ENCODE measurements around the gene TMEFF2. TPM values are rescaled to one million over a fixed set of nuclear protein-coding genes. Genes with fewer than 3 reads are reported as not detected.

Gene TMEFF2
- total RNA-seq, 1 donor from 2014 or later: 0.41 TPM

DNA sequence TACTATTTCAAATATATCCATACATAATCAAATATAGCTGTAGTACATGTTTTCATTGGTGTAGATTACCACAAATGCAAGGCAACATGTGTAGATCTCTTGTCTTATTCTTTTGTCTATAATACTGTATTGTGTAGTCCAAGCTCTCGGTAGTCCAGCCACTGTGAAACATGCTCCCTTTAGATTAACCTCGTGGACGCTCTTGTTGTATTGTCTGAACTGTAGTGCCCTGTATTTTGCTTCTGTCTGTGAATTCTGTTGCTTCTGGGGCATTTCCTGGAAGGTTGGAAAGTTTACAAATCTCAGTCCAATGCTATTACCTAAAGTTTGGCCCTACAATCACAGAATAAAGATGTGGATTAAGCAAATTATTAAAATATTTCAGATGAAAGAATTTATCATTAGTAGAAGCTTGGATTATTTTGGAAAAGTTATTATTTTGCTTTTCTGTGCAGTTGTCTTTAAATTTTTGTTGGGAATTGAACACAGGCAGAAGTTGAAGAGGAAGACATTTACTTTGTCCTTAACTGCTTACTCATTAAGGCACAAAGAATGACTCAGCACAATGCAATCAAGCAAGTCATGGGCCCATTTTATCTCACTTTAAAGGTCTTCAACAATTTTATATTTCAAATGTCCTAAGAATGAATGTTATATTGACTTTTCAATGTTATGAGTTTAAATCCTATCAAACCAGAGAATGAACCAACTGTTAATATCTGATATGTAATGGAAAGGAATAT, 244.4 kb downstream of the TMEFF2 start:
- H3K27me3 Mint-ChIP-seq (ENCODE audit: low read depth, unreplicated experiment): no peaks in the 10 kb centered on the region
- Histone ChIP-seq H3K36me3 (ENCODE audit: insufficient read depth, low read length) (no peaks in the 10 kb centered on the region), H3K9me3 (ENCODE audit: insufficient read depth, low read depth, low read length) (no peaks in the 10 kb centered on the region), H3K27me3 (ENCODE audit: insufficient read depth, low read length) (no peaks in the 10 kb centered on the region), H3K79me2 (ENCODE audit: insufficient read depth, low read length) (no peaks in the 10 kb centered on the region), H3K4me1 (ENCODE audit: insufficient read depth, low read length) (peaks cover 3% of the 10 kb centered on the region), H4K20me1 (ENCODE audit: insufficient read depth, low read length) (no peaks in the 10 kb centered on the region), H3K4me2 (ENCODE audit: low read length) (peak overlapping the region; percentile 12), H3K9ac (ENCODE audit: low read length) (no peak overlapping the region), H3K27ac (ENCODE audit: low read depth, low read length) (peak overlapping the region; percentile 22), H3K4me3 (ENCODE audit: insufficient read depth, low read depth, low read length) (no peak overlapping the region), H2AFZ (ENCODE audit: low read depth, low read length) (peak overlapping the region; percentile 53)
- H3K4me3 Mint-ChIP-seq (ENCODE audit: unreplicated experiment): no peak overlapping the region
- H3K4me1 Mint-ChIP-seq (ENCODE audit: low read depth, unreplicated experiment): peaks cover 8% of the 10 kb centered on the region
- H3K9me3 Mint-ChIP-seq (ENCODE audit: unreplicated experiment): no peaks in the 10 kb centered on the region
- peak overlapping the region; percentile 75 for H3K27ac Mint-ChIP-seq (ENCODE audit: unreplicated experiment)
- DNase-seq (ENCODE audit: low read depth) (peak; percentile 56), FAIRE-seq (peak; percentile 52)
- TF ChIP-seq EZH2 (IDR thresholded peaks at IDR 0.05; ENCODE audit: insufficient read depth, low read length): no peak
- TF ChIP-seq, protein P1, sequence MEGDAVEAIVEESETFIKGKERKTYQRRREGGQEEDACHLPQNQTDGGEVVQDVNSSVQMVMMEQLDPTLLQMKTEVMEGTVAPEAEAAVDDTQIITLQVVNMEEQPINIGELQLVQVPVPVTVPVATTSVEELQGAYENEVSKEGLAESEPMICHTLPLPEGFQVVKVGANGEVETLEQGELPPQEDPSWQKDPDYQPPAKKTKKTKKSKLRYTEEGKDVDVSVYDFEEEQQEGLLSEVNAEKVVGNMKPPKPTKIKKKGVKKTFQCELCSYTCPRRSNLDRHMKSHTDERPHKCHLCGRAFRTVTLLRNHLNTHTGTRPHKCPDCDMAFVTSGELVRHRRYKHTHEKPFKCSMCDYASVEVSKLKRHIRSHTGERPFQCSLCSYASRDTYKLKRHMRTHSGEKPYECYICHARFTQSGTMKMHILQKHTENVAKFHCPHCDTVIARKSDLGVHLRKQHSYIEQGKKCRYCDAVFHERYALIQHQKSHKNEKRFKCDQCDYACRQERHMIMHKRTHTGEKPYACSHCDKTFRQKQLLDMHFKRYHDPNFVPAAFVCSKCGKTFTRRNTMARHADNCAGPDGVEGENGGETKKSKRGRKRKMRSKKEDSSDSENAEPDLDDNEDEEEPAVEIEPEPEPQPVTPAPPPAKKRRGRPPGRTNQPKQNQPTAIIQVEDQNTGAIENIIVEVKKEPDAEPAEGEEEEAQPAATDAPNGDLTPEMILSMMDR (IDR thresholded peaks at IDR 0.05; ENCODE audit: insufficient read depth, low read depth, low read length): no peak
- no peaks in the 10 kb centered on the region for H3K36me3 Mint-ChIP-seq (ENCODE audit: low read depth, unreplicated experiment)

DNA sequence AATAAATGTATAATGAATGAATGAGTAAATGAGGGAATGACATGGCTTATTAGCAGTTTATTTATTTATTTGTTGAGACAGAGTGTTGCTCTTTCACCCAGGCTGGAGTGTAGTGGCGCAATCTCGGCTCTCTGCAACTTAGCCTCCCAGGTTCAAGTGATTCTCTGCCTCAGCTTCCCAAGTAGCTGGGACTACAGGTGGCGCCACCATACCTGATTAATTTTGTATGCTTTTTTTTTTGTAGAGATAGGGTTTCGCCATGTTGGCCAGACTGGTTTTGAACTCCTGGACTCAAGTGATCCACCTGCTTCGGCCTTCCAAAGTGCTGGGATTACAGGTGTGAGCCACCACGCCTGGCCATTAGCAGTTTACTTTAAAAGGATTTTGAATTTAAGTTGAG, 247.5 kb downstream of the TMEFF2 start:
- no peak overlapping the region for H3K4me3 ChIP-seq (ENCODE audit: insufficient read depth, low read depth, low read length)
- no peaks in the 10 kb centered on the region for H3K9me3 ChIP-seq (ENCODE audit: insufficient read depth, low read depth, low read length)
- H3K4me1 ChIP-seq (ENCODE audit: insufficient read depth, low read length): peaks cover 3% of the 10 kb centered on the region
- Mint-ChIP-seq H3K9me3 (ENCODE audit: unreplicated experiment) (no peaks in the 10 kb centered on the region), H3K27ac (ENCODE audit: unreplicated experiment) (no peak overlapping the region), H3K36me3 (ENCODE audit: low read depth, unreplicated experiment) (no peaks in the 10 kb centered on the region), H3K27me3 (ENCODE audit: low read depth, unreplicated experiment) (no peaks in the 10 kb centered on the region), H3K4me3 (ENCODE audit: unreplicated experiment) (no peak overlapping the region), H3K4me1 (ENCODE audit: low read depth, unreplicated experiment) (peaks cover 16% of the 10 kb centered on the region)
- no peak overlapping the region for H2AFZ ChIP-seq (ENCODE audit: low read depth, low read length)
- FAIRE-seq (no peak), DNase-seq (ENCODE audit: low read depth) (no peak)
- no peaks in the 10 kb centered on the region for H3K36me3 ChIP-seq (ENCODE audit: insufficient read depth, low read length)
- H3K9ac ChIP-seq (ENCODE audit: low read length): no peak overlapping the region
- H3K79me2 ChIP-seq (ENCODE audit: insufficient read depth, low read length): no peaks in the 10 kb centered on the region
- H3K27ac ChIP-seq (ENCODE audit: low read depth, low read length): no peak overlapping the region
- H4K20me1 ChIP-seq (ENCODE audit: insufficient read depth, low read length): no peaks in the 10 kb centered on the region
- H3K27me3 ChIP-seq (ENCODE audit: insufficient read depth, low read length): no peaks in the 10 kb centered on the region
- H3K4me2 ChIP-seq (ENCODE audit: low read length): no peak overlapping the region
- no peak for TF ChIP-seq EZH2 (IDR thresholded peaks at IDR 0.05; ENCODE audit: insufficient read depth, low read length)
- TF ChIP-seq, protein P1 (IDR thresholded peaks at IDR 0.05; ENCODE audit: insufficient read depth, low read depth, low read length): no peak
